RPMI7951 (cell line): ENCODE data around the gene IFNA8. TPM values are rescaled to one million over a fixed set of nuclear protein-coding genes. Genes with fewer than 3 reads are reported as not detected.
"Not testable (repeated sequence)": the region's sequence is repeated elsewhere in the genome, so short reads cannot be mapped to it uniquely, and the experiment has no call there.

Experiments used
- DNase-seq: peaks from one replicate; pipeline ENCODE4 v3.0.0-alpha.2; 2012; ENCODE audit warnings: low read depth
- total RNA-seq: library from RNA; depleted of rRNA; stranded (reverse); fragments of >200 nt; shearing (Covaris generic); gene quantifications from 2 replicates; pipeline ENCODE4 v1.2.3, GENCODE V29; 2014; rRNA removed

The IFNA8 gene
- not detected in 2 replicates for total RNA-seq

GRCh38 chr9:21408817-21409216 lies at the start of gene IFNA8:
IFNA8 (plus strand) TSS chr9:21409117; CDS start chr9:21409177, 60 bp downstream.
- DNase-seq = no peak

- DNase-seq = no peak
These were observed 46.6 kb upstream of the IFNA8 start for GRCh38 chr9:21362287-21362686.

GRCh38 chr9:21367169-21367568 lies 41.7 kb upstream of the IFNA8 start:
- not testable (repeated sequence) for DNase-seq

- DNase-seq = no peak
These were observed 41.0 kb upstream of the IFNA8 start, which contains the start of gene IFNA13 for GRCh38 chr9:21367957-21368356. IFNA13 (minus strand) TSS chr9:21368057; CDS start chr9:21368010, 47 bp downstream.

- DNase-seq = not testable (repeated sequence)
These were observed 37.5 kb upstream of the IFNA8 start for GRCh38 chr9:21371467-21371866.

GRCh38 chr9:21381448-21382339 lies 27.2 kb upstream of the IFNA8 start:
- DNase-seq = no peak

- DNase-seq = no peak
These were observed 25.3 kb upstream of the IFNA8 start for GRCh38 chr9:21383627-21384026.

- DNase-seq = no peak
These were observed 23.7 kb upstream of the IFNA8 start, which contains the start of gene IFNA2 for GRCh38 chr9:21385131-21385670. IFNA2 (minus strand) TSS chr9:21385398; CDS start chr9:21385329, 69 bp downstream.

- peak; percentile 40 for DNase-seq
These were observed 16.6 kb upstream of the IFNA8 start for GRCh38 chr9:21392270-21392669.

GRCh38 chr9:21395778-21396717 lies 12.9 kb upstream of the IFNA8 start:
- peak; percentile 19 for DNase-seq

GRCh38 chr9:21398955-21399489 lies 9.9 kb upstream of the IFNA8 start:
- DNase-seq = no peak

- DNase-seq = no peak
These were observed 9.0 kb upstream of the IFNA8 start for GRCh38 chr9:21399956-21400355.

- DNase-seq = no peak
These were observed 6.3 kb upstream of the IFNA8 start for GRCh38 chr9:21402386-21403251.

- no peak for DNase-seq
These were observed 4.8 kb upstream of the IFNA8 start for GRCh38 chr9:21404146-21404545.

GRCh38 chr9:21412107-21412506 lies 3.2 kb downstream of the IFNA8 start:
- DNase-seq = no peak

GRCh38 chr9:21413151-21413550 lies 4.2 kb downstream of the IFNA8 start:
- DNase-seq = no peak

GRCh38 chr9:21413624-21414023 lies 4.7 kb downstream of the IFNA8 start:
- no peak for DNase-seq

- DNase-seq = no peak
These were observed 5.5 kb downstream of the IFNA8 start for GRCh38 chr9:21414220-21414940.

GRCh38 chr9:21415493-21416267 lies 6.8 kb downstream of the IFNA8 start:
- peak; percentile 68 for DNase-seq
